Thyroid gland (tissue), 4 donors: ENCODE data around the gene BACE1-AS. TPM values are rescaled to one million over a fixed set of nuclear protein-coding genes. Genes with fewer than 3 reads are reported as not detected.

Experiments
- DNase-seq, 2 donors: peaks; one replicate each; pipeline ENCODE4 v3.0.0-alpha.2; 2019
- H3K27ac ChIP-seq, 3 donors: fragments of 200-600 bp; sonication (generic); 1 replicate in 2 of 3; 2 replicates in 1 of 3; pipeline ENCODE4 v1.5.1; 2016 to 2019; ENCODE audit warnings: mild to moderate bottlenecking in 1 of 3, moderate library complexity in 1 of 3
- H3K27me3 ChIP-seq: fragments of 200-600 bp; sonication (generic); one replicate; pipeline ENCODE4 v1.5.1; 2019
- H3K36me3 ChIP-seq, 2 donors: fragments of 200-600 bp; sonication (generic); one replicate each; pipeline ENCODE4 v1.5.1; 2016 to 2019
- H3K4me1 ChIP-seq, 2 donors: fragments of 200-600 bp; sonication (generic); one replicate each; pipeline ENCODE4 v1.5.1; 2017 to 2019
- H3K4me3 ChIP-seq, 3 donors: fragments of 200-600 bp; sonication (generic); replicated peaks in 1 of 3; 1 replicate in 2 of 3; 2 replicates in 1 of 3; pipeline ENCODE4 v1.5.1; 2016; ENCODE audit warnings: mild to moderate bottlenecking in 1 of 3
- H3K9me3 ChIP-seq: fragments of 200-600 bp; sonication (generic); one replicate; pipeline ENCODE4 v1.5.1; 2017
- CTCF ChIP-seq, 6 experiments: fragments of 200-600 bp in 3 of 6; fragments of 450-650 bp in 3 of 6; sonication (generic) in 3 of 6; IDR thresholded peaks; one replicate each; pipeline ENCODE4 v1.5.1; 2016 to 2019; ENCODE audit warnings: antibody characterized with exemption in 6 of 6, mild to moderate bottlenecking in 2 of 6, inconsistent platforms in 1 of 6, moderate library complexity in 1 of 6
- POLR2A ChIP-seq, 2 donors: fragments of 450-650 bp; IDR thresholded peaks; one replicate each; pipeline ENCODE4 v1.6.1; 2017; ENCODE audit warnings: antibody characterized with exemption in 2 of 2, mild to moderate bottlenecking in 2 of 2, moderate library complexity in 1 of 2
- WGBS, 2 donors: methylation state at CpG; one replicate each; pipeline ENCODE4 v1.1.5; 2017; 5-methylcytosine and 5-hydroxymethylcytosine counted together
- intact Hi-C: fragments of 100-400 bp; cut with DNase I; formaldehyde crosslinking; loops from one replicate; pipeline ENCODE4 v1.15.1; 2023
- total RNA-seq, 4 donors: library from RNA; depleted of rRNA; stranded (reverse); fragments of >200 nt; gene quantifications; one replicate each; pipeline ENCODE4 v1.2.3, GENCODE V29; 2016

BACE1-AS gene
- total RNA-seq, 4 donors from 2014 or later: 7.4 to 12.9 (median 8.8) TPM

GRCh38 chr11:117296881-117297280, 5.7 kb downstream of the BACE1-AS start:
- 82 to 94% methylated on average over 6 of the region's 6 CpGs for WGBS, 2 donors
- Histone ChIP-seq H3K36me3 (no peaks in the 10 kb centered on the region), H3K27ac (no peak overlapping the region), H3K27me3 (no peaks in the 10 kb centered on the region), H3K4me3 (no peak overlapping the region), H3K4me1 (peaks cover 8% of the 10 kb centered on the region in 2 donors), H3K9me3 (no peaks in the 10 kb centered on the region)
- intact Hi-C loops: no loop called here
- DNase-seq: no peak
- TF ChIP-seq POLR2A (IDR thresholded peaks at IDR 0.05): no peak
- no peak for TF ChIP-seq CTCF (IDR thresholded peaks at IDR 0.05)

GRCh38 chr11:117298195-117298594, 7.0 kb downstream of the BACE1-AS start:
- WGBS, 2 donors: 94 to 96% methylated on average over 8 of the region's 8 CpGs
- intact Hi-C loops: no loop called here
- DNase-seq: no peak
- no peaks in the 10 kb centered on the region for H3K9me3 ChIP-seq
- no peak overlapping the region for H3K27ac ChIP-seq
- TF ChIP-seq CTCF (IDR thresholded peaks at IDR 0.05): no peak
- no peak overlapping the region for H3K4me3 ChIP-seq
- H3K4me1 ChIP-seq: peaks cover 8% of the 10 kb centered on the region in 2 donors
- no peaks in the 10 kb centered on the region for H3K36me3 ChIP-seq
- no peaks in the 10 kb centered on the region for H3K27me3 ChIP-seq

- H3K36me3 ChIP-seq: no peaks in the 10 kb centered on the region
- H3K9me3 ChIP-seq: no peaks in the 10 kb centered on the region
- DNase-seq: no peak
- intact Hi-C loops: no loop called here
- H3K4me1 ChIP-seq: peaks cover 8% of the 10 kb centered on the region in 2 donors
- no peak overlapping the region for H3K27ac ChIP-seq
- H3K4me3 ChIP-seq: no peak overlapping the region
- 59 to 68% methylated on average over 11 to 12 of the region's 12 CpGs for WGBS, 2 donors
- no peak for TF ChIP-seq CTCF (IDR thresholded peaks at IDR 0.05)
- no peak for TF ChIP-seq POLR2A (IDR thresholded peaks at IDR 0.05)
- H3K27me3 ChIP-seq: no peaks in the 10 kb centered on the region
Observed at GRCh38 chr11:117299351-117300282, 8.5 kb downstream of the BACE1-AS start.

GRCh38 chr11:117300283-117300663, 9.1 kb downstream of the BACE1-AS start:
- Histone ChIP-seq H3K27ac (no peak overlapping the region), H3K9me3 (no peaks in the 10 kb centered on the region), H3K36me3 (no peaks in the 10 kb centered on the region), H3K27me3 (no peaks in the 10 kb centered on the region), H3K4me3 (no peak overlapping the region), H3K4me1 (peaks cover 8% of the 10 kb centered on the region in 2 donors)
- intact Hi-C loops: no loop called here
- peak; percentile 53 to 67 for DNase-seq
- WGBS, 2 donors: 11 to 21% methylated on average over 14 to 17 of the region's 17 CpGs
- TF ChIP-seq POLR2A (IDR thresholded peaks at IDR 0.05) (no peak), CTCF (IDR thresholded peaks at IDR 0.05) (no peak)

- Histone ChIP-seq H3K36me3 (no peaks in the 10 kb centered on the region), H3K4me3 (no peak overlapping the region), H3K4me1 (peaks cover 8% of the 10 kb centered on the region in 2 donors), H3K9me3 (no peaks in the 10 kb centered on the region), H3K27ac (no peak overlapping the region), H3K27me3 (no peaks in the 10 kb centered on the region)
- 76 to 79% methylated on average over 5 of the region's 5 CpGs for WGBS, 2 donors
- no peak for TF ChIP-seq POLR2A (IDR thresholded peaks at IDR 0.05)
- TF ChIP-seq CTCF (IDR thresholded peaks at IDR 0.05): no peak
- intact Hi-C loops: no loop called here
- no peak for DNase-seq
Observed at GRCh38 chr11:117300773-117301172, 9.6 kb downstream of the BACE1-AS start.
